ENCODE data around the gene DCAKD.

DNA sequence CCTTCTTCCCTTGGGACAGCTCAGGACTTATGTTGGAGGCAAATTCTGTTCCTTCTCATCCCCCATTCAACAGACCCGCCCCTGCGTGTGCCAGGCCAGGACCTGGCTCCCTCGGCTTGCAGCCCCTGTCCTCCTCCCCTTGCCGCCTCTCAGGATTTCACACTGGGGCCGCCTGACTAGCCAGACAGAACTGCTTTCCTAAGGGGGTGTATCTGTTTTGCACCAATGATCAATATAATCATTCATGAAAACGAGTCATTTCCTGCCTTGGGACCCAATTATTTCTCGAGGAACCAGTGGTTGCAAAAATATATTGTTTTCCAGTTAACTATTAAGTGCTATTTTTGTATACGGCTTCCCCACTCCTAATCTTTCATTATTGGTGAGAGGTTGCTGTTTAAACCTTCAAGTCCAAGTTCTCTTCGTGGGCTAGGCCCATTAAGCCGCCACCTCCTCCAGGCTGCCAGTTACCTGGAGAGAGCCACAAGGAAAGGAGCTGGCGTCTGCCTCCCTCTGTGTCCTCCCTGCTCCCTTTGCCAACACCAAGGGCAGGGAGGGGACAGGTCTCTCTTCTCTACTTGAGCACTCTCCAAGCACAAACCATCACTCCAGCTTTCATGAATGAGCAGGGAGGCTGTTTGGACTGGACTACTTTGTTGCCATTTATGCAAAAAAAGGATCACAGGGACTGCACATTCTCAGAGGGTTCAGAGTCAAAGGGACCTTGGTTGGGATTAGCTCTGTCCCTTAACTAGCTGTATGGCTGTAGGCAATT is 8.9 kb downstream of the DCAKD start:
- TF ChIP-seq GATA2 (IDR thresholded peaks at IDR 0.05; ENCODE audit: low read depth, low read length) (no peak), GATA3 (IDR thresholded peaks at IDR 0.05; ENCODE audit: low read depth, low read length) (no peak)
